ENCODE results near the gene CADPS2. TPM values are rescaled to one million over a fixed set of nuclear protein-coding genes. Genes with fewer than 3 reads are reported as not detected.

The CADPS2 gene
- total and polyA plus RNA-seq, 2 of the 8 experiments (the other 6 are each of a cell fraction or from before 2014, with no cell fraction given) = 8.9 to 22.3 TPM

GRCh38 chr7:122842971-122843370, 43.3 kb downstream of the CADPS2 start:
- no peaks in the 10 kb centered on the region for H3K27me3 ChIP-seq (replicated peaks in 1 of 4; ENCODE audit: control insufficient read depth in 3 of 4, extremely low read depth in 1 of 4, insufficient read depth in 3 of 4, low read length in 3 of 4)
- H3K14ac ChIP-seq (ENCODE audit: insufficient read length) = no peak overlapping the region
- H2BK20ac ChIP-seq (ENCODE audit: low read length) = no peak overlapping the region
- no peak overlapping the region for H3K18ac ChIP-seq (ENCODE audit: extremely low read depth, low read length)
- H3K23me2 ChIP-seq (ENCODE audit: low read depth, low read length) = no peaks in the 10 kb centered on the region
- H2BK120ac ChIP-seq (replicated peaks; ENCODE audit: low read depth, low read length) = no peak overlapping the region
- H2BK5ac ChIP-seq (ENCODE audit: low read depth, low read length) = no peak overlapping the region
- TF ChIP-seq RFX5 (IDR thresholded peaks at IDR 0.05; ENCODE audit: borderline replicate concordance, low read depth, low read length) = no peak
- no peak for TF ChIP-seq SIN3A (conservative IDR thresholded peaks at IDR 0.05 in 1 of 2, IDR thresholded peaks at IDR 0.05 in 1 of 2; ENCODE audit: low read depth in 1 of 2, low read length in 2 of 2)
- TF ChIP-seq KDM1A (IDR thresholded peaks at IDR 0.05; ENCODE audit: borderline replicate concordance, low read length) = no peak
- TF ChIP-seq EZH2 (IDR thresholded peaks at IDR 0.05; ENCODE audit: low read depth, low read length, severe bottlenecking) = no peak
- no peak for TF ChIP-seq USF2 (IDR thresholded peaks at IDR 0.05; ENCODE audit: low read length)
- ChIA-PET POLR2A (ENCODE audit: partially characterized antibody) (interaction anchor here (0.6 kb wide), 1 partner anchor 106 kb away, joined by 4 read pairs; no protein-coding TSS in a partner anchor), CTCF (ENCODE audit: partially characterized antibody) (interaction anchor here (0.9 to 1.1 kb wide), 2 partner anchors 10 to 34 kb away, joined by 3 to 4 read pairs; no protein-coding TSS in a partner anchor)
- H3K36me3 ChIP-seq (ENCODE audit: control insufficient read depth in 2 of 4, insufficient read depth in 4 of 4, low read length in 3 of 4) = no peaks in the 10 kb centered on the region
- no peak for FAIRE-seq
- no peak overlapping the region for H3K4ac ChIP-seq (replicated peaks; ENCODE audit: insufficient read length, low read depth, low read length)
- H3K4me3 ChIP-seq (ENCODE audit: extremely low read depth in 1 of 4, insufficient read depth in 2 of 4, low read depth in 3 of 4, low read length in 4 of 4) = no peak overlapping the region
- H2BK15ac ChIP-seq (ENCODE audit: low read length) = no peak overlapping the region
- H2AFZ ChIP-seq (ENCODE audit: low read length) = no peak overlapping the region
- H3K4me2 ChIP-seq (ENCODE audit: insufficient read depth in 1 of 2, low read depth in 2 of 2, low read length in 2 of 2) = no peak overlapping the region
- WGBS, 2 experiments (ENCODE audit: extremely low coverage in 1 of 2, insufficient coverage in 1 of 2, insufficient read length in 1 of 2, insufficient replicate concordance in 2 of 2, low coverage in 1 of 2, low lambda C conversion rate in 2 of 2, missing lambda C conversion rate in 1 of 2) = 90% methylated on average over 1 of the region's 1 CpG; no CpG with 5 or more reads in 1 of the 2 experiments
- H4K20me1 ChIP-seq (replicated peaks in 1 of 2; ENCODE audit: control insufficient read depth in 1 of 2, insufficient read depth in 2 of 2, low read length in 2 of 2) = no peaks in the 10 kb centered on the region
- no peaks in the 10 kb centered on the region for H3K79me2 ChIP-seq (ENCODE audit: control insufficient read depth in 1 of 2, insufficient read depth in 2 of 2, low read length in 2 of 2)
- no peaks in the 10 kb centered on the region for H3K9me3 ChIP-seq (ENCODE audit: insufficient read depth in 2 of 2, low read depth in 1 of 2, low read length in 1 of 2)
- H4K5ac ChIP-seq (ENCODE audit: insufficient read length, low read depth, low read length) = no peak overlapping the region
- H4K8ac ChIP-seq (ENCODE audit: extremely low read depth, insufficient read depth, low read length) = no peak overlapping the region
- H2BK12ac ChIP-seq (ENCODE audit: low read depth, low read length) = 0 out of 2 replicates have a peak overlapping the region, but pooled peaks have one; percentile 9
- H3K27ac ChIP-seq (ENCODE audit: low read depth, low read length) = no peak overlapping the region
- H3K4me1 ChIP-seq (replicated peaks in 1 of 4; ENCODE audit: control insufficient read depth in 3 of 4, insufficient read depth in 4 of 4, low read length in 3 of 4) = peaks cover 0 to 3% (median 1%) of the 10 kb centered on the region in 4 experiments; a peak in 2 of 7 replicates
- no peak overlapping the region for H3K56ac ChIP-seq (replicated peaks; ENCODE audit: insufficient read length, low read depth, low read length)
- no peak overlapping the region for H3K23ac ChIP-seq (ENCODE audit: insufficient read length)
- no peak for DNase-seq (ENCODE audit: low read depth in 1 of 2, low spot score in 2 of 2)
- H2AK5ac ChIP-seq (ENCODE audit: low read depth, low read length) = no peak overlapping the region
- no peak overlapping the region for H4K91ac ChIP-seq (replicated peaks; ENCODE audit: insufficient read length, low read length)
- H3K79me1 ChIP-seq (ENCODE audit: low read depth, low read length) = no peaks in the 10 kb centered on the region
- no peak overlapping the region for H3K9ac ChIP-seq (replicated peaks in 1 of 4; ENCODE audit: extremely low read depth in 1 of 4, low read depth in 3 of 4, low read length in 3 of 4)

All from H1 (cell line).